Measurements from ENCODE around the gene ARHGEF35.
"Not testable (repeated sequence)": the region's sequence is repeated elsewhere in the genome, so short reads cannot be mapped to it uniquely, and the experiment has no call there.

ARHGEF35 gene

GRCh38 chr7:144195212-144195872 is at the start of gene ARHGEF35:
ARHGEF35 (minus strand) TSS chr7:144195833; CDS start chr7:144188383, 7,450 bp downstream.
- FAIRE-seq; DNase-seq (ENCODE audit: insufficient read length, low spot score): not testable (repeated sequence)

DNA sequence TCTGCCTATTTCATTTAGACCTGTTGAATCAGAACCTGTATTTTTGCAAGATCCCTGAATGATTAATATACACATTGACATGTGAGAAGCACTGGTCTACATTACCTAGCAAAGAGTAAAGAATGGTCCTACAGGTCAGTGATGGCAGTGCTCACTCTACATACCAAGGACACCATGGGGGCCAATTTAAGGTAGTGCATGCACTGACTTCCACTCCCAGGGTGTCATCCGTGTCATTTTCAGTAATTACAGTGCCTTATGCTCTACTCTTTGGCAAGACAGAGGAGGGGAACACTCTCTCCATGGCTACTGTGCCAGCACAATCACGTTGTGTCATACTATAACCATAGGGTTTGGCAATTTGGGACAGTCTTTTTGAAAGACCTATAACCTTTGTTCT is 49.7 kb upstream of the ARHGEF35 start:
- not testable (repeated sequence) for FAIRE-seq; DNase-seq (ENCODE audit: insufficient read length, low spot score)

DNA sequence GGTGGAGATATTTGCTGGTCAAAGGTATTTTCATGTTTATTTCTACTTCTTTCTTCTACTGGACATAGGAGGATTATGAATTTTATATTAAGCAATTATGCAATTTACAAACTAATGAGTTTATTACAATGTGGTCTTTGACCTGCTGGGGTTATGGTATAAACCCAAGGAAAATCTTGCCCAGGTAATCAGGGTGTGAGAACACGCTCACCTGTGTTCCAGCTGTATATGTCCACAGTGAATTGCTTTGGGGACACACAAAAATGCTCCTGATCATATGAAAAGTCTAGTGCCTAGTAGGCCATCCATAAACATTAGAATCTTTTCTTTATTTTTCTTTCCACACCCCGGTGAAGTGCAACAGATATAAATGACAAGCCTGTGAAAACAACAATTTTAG is 43.7 kb upstream of the ARHGEF35 start, which contains the start of gene OR2A42:
OR2A42 (minus strand) TSS at position 241 of the 400 bp plus-strand sequence. CDS start 6,762 bp downstream, outside the sequence.
- not testable (repeated sequence) for FAIRE-seq; DNase-seq (ENCODE audit: insufficient read length, low spot score)

GRCh38 chr7:144238530-144239082 is 43.0 kb upstream of the ARHGEF35 start:
- not testable (repeated sequence) for DNase-seq (ENCODE audit: insufficient read length, low spot score); FAIRE-seq

DNA sequence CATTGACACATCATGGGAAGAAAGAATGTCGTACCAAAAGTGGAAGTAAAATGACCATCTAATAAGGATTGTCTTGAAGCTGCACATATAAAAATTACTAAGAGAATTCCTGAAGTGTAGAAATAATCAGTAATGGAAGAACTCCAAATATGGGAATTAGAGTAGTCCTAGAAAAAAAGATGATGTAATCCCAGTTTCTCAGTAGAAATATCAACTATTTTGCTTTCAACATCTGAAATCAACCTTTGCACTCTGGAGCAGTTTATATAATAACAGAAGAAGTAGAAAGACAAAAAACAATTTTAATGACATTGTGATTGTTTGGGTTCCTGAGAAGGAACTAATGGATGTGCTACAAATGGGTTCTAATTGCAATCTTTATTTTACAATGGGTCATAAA is 37.4 kb upstream of the ARHGEF35 start:
- not testable (repeated sequence) for FAIRE-seq

DNA sequence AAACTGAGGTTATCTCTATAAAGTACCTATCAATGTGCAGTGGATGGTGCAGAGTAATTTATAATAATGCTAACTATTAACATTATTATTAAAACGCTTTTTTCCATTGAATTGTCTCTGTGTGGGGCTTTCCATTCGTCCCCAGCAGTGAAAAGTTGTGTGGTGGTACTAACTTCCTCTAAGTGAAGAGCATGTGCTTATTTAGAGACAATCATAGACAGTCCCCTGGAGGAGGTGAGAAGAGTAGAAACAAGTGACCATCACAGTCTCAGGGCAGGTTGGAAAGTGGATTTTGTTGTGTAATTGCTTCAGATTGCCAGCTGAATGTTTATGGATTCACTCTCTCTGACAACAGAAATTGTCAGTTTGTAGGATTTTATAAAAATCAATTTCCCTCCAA is 35.4 kb upstream of the ARHGEF35 start:
- not testable (repeated sequence) for DNase-seq (ENCODE audit: insufficient read length, low spot score); FAIRE-seq

More for the DNA sequence above, 37.4 kb upstream of the ARHGEF35 start:
- DNase-seq (ENCODE audit: insufficient read length, low spot score): not testable (repeated sequence)

DNA sequence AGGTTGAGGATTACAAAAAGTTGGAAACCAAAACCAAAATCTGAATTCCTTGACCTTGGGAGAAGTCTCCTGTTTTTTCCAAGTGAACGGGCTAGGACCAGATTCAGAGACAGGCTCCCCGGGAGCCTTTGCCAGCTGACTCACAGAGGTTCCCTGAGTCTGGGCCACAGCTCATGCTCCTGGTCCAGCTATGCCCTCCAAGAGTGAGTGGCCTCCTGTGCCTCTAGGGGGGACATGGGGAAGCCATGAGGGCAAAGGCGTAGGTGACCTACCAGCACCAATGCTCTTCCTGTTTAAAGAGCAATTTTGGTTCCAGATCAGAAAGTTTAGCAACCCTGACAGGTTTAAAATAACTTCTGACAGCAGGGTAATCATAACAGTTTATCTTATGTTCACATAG is 33.2 kb upstream of the ARHGEF35 start:
- DNase-seq (ENCODE audit: insufficient read length, low spot score); FAIRE-seq: not testable (repeated sequence)

GRCh38 chr7:144226866-144227265 is 31.2 kb upstream of the ARHGEF35 start:
- FAIRE-seq; DNase-seq (ENCODE audit: insufficient read length, low spot score): not testable (repeated sequence)

GRCh38 chr7:144223675-144224074 is 28.0 kb upstream of the ARHGEF35 start:
- not testable (repeated sequence) for DNase-seq (ENCODE audit: insufficient read length, low spot score); FAIRE-seq

DNA sequence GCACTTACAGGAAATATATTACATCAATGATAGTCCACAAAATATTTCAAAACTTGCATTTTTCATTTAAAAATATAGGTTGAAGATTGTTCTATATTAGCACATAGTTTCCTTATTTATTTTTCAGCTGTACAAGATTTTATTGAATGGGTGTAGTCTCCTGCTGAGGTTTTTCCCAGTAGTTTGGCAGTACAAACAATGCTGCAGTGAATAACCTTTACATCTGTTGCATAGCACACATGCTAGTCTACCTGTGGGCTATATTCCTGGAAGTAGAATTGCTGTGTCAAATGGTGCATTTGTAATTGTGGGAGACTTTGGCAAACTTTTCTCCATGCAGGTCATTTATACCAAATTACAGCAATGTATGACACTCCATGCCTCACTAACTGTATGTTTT is 24.9 kb upstream of the ARHGEF35 start:
- not testable (repeated sequence) for FAIRE-seq; DNase-seq (ENCODE audit: insufficient read length, low spot score)

- DNase-seq (ENCODE audit: insufficient read length, low spot score); FAIRE-seq: not testable (repeated sequence)
Measured at GRCh38 chr7:144219149-144219548, 23.5 kb upstream of the ARHGEF35 start.

DNA sequence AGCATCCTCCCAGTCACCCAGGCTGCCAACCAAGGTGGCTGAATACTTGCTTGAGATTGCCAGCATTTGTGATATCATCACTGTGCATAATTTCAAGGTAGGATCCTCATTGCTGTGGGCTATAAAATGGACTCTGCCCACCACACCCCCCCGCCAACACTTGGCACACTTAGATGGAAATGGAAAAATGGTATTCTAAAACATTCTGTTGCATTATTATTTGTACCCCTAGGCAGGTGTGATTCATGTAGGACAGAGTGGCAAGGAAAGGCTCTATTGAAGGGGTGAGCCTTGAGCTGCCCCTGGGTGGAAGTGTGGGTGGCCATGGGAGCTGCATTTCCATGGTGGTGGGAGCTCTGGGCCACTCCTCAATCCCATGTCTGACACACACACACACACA is 22.9 kb upstream of the ARHGEF35 start:
- FAIRE-seq: not testable (repeated sequence)

GRCh38 chr7:144217200-144217599 is 21.6 kb upstream of the ARHGEF35 start:
- not testable (repeated sequence) for DNase-seq (ENCODE audit: insufficient read length, low spot score); FAIRE-seq

More for the DNA sequence above, 22.9 kb upstream of the ARHGEF35 start:
- DNase-seq (ENCODE audit: insufficient read length, low spot score): not testable (repeated sequence)

GRCh38 chr7:144205306-144205705 is 9.7 kb upstream of the ARHGEF35 start:
- DNase-seq (ENCODE audit: insufficient read length, low spot score); FAIRE-seq: not testable (repeated sequence)

GRCh38 chr7:144203086-144203485 is 7.5 kb upstream of the ARHGEF35 start:
- not testable (repeated sequence) for FAIRE-seq; DNase-seq (ENCODE audit: insufficient read length, low spot score)

DNA sequence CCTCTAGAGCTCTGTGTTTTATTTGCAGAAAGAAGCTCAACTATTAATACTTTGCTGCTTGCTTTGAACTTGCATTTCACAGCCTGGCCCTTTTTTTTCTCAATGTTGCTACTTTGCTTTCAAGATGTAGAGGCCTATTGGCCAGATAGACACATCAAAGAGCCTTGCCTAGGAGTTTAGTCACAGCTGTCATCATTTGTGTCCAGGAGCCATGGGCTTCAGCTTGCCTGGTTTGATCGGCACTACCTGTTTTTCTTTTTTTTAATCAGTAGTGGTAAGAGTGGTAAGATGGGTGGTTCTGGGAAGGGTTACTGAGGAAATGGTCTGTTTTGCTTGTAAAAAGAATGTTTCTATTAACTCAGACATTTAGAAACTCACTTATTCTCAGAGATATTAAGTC is 6.3 kb upstream of the ARHGEF35 start:
- FAIRE-seq; DNase-seq (ENCODE audit: insufficient read length, low spot score): not testable (repeated sequence)

DNA sequence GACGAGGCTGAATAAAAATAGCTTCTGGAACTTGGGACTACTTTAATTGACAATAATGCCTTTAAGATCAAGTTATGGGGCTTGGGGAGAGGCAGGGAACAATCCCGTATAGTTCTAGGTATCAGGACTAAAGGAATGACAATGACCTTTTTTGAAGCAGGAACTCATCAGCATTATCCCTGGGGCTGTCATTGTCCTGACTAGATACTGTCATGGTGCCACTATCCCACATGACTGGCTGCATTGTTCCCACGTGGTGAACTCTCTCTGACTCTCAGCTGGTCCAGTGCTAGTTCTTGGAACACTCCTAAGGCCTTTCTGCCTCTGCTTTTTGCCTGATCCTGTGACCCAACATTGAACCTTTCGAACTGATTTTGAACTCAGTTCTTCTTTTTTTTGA is 3.3 kb upstream of the ARHGEF35 start:
- not testable (repeated sequence) for FAIRE-seq; DNase-seq (ENCODE audit: insufficient read length, low spot score)

GRCh38 chr7:144194453-144194852 is 1.2 kb downstream of the ARHGEF35 start:
- not testable (repeated sequence) for FAIRE-seq; DNase-seq (ENCODE audit: insufficient read length, low spot score)

DNA sequence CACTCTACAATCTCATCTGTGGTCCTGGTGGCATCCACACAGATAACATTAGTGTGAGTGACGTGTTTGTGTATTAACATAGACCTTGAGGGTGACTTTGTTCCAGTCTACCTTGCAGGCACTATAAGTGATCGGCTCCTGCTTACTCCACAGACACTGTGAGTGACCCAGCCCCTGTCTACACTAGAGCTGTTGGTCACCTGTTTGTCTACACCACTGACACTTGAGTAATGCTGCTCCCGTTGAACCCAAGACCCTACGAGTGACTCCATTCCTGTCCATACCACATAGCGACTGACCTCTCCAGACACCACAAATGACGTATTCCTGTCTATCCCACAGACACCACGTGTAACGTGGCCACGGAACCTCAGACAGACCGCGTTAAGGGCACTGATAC is 1.9 kb downstream of the ARHGEF35 start:
- not testable (repeated sequence) for FAIRE-seq

GRCh38 chr7:144188578-144189171 is 7.0 kb downstream of the ARHGEF35 start:
- FAIRE-seq; DNase-seq (ENCODE audit: insufficient read length, low spot score): not testable (repeated sequence)

More for the DNA sequence above, 1.9 kb downstream of the ARHGEF35 start:
- not testable (repeated sequence) for DNase-seq (ENCODE audit: insufficient read length, low spot score)

GRCh38 chr7:144187848-144188247 is 7.8 kb downstream of the ARHGEF35 start:
- FAIRE-seq; DNase-seq (ENCODE audit: insufficient read length, low spot score): not testable (repeated sequence)

Measured in H54 (cell line).